VCaP (cell line): Measurements from ENCODE around the gene IL21R.

Experiments used
- H3K27ac ChIP-seq: fragments of 450-650 bp; 2 replicates; pipeline ENCODE4 v1.5.1; 2017
- TF ChIP-seq, protein P1 (sequence below): fragments of 450-650 bp; conservative IDR thresholded peaks from 2 replicates; pipeline ENCODE4 v1.5.1; 2017; ENCODE audit warnings: mild to moderate bottlenecking, moderate library complexity

Gene IL21R

DNA sequence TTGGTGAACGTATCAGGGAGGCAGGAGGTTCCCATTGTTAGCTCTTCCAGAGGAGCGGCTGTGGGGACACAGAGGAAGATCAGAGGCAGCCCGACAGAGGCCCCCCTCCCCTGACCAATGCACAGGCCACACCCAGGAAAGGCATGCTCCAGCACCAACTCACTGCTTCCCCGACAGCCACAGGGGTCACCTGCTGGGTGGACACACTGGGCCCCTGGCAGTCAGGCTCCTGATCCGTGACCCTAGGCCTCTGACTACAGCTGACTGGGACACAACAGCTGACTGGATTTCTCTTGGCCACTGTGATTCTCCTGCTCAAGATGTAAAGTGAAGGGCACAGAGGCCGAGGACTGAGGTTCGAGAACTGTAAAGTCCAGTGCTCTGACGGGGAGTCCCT lies 63.5 kb downstream of the IL21R start:
- TF ChIP-seq, protein P1, sequence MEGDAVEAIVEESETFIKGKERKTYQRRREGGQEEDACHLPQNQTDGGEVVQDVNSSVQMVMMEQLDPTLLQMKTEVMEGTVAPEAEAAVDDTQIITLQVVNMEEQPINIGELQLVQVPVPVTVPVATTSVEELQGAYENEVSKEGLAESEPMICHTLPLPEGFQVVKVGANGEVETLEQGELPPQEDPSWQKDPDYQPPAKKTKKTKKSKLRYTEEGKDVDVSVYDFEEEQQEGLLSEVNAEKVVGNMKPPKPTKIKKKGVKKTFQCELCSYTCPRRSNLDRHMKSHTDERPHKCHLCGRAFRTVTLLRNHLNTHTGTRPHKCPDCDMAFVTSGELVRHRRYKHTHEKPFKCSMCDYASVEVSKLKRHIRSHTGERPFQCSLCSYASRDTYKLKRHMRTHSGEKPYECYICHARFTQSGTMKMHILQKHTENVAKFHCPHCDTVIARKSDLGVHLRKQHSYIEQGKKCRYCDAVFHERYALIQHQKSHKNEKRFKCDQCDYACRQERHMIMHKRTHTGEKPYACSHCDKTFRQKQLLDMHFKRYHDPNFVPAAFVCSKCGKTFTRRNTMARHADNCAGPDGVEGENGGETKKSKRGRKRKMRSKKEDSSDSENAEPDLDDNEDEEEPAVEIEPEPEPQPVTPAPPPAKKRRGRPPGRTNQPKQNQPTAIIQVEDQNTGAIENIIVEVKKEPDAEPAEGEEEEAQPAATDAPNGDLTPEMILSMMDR = no peak
- H3K27ac ChIP-seq = no peak overlapping the region

DNA sequence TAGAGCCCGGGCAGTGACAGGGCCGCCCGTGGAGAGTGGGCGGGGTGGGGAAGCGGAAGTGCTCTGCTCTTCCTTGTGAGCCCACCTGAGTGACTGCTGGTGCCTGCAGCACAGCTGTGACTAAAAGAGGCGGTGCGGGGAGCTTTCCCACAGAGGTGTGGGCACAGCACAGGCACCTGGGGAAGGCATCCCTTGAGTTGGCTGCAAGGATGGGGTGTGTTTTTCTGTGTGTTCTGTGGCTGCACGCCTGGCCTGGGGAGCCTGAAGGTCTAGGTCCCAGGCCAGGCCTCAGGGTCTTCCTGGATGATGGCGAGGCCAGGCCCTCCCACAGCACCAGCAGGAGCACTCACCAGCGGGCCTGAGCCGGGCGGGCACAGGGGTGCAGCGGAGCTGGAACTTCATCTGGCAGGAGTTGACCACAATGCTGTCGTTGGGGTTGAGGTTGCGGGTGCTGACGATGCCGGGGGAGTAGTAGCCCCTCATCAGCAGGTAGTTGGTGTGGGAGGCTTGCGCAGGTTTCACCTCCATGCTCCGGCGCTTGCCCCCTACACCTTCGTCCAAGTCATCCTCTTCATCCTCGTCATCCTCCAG lies 67.1 kb downstream of the IL21R start:
- no peak overlapping the region for H3K27ac ChIP-seq
- TF ChIP-seq, protein P1 = no peak

DNA sequence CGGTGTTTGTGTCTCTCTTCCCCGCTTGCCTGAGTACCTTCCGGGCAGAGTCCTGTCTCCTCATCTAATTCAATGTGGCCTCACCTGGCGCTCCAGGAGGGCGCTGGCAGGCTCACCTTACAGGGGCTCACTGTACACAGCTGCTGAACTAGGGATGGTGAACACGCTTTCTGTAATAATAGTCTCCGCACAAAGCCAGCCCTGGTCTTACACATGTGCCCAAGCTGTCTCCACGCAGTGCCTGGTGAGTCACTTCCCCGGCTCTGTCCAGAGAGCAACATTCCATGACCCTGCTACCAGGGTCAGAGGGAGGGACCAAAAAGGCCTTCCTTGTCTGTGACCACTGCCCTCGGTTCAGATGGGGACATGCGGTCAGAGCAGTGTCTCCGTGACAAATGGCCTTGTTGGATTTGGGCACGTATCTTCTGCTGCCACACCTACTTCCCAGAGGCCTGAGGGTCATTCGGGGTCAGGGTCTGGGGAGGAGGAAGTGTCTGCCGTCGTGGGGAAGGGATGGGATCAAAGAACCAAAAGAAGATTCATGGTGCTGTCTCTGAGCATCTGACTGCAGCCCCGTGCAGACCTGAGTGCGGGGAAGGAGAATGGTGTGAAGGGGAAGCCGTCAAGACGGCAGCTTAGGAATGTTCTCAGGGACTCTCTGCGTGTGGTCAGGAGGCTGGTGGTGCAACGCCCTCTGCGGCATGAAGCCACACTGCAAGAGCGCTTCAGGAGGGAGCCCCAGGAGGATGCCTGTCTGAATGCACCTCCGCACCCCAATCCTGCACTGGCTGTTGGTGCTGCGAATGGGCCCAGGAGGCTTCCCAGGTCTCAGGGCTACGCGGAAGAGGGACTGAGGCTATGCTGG lies 68.8 kb downstream of the IL21R start:
- H3K27ac ChIP-seq = no peak overlapping the region
- TF ChIP-seq, protein P1 = no peak

DNA sequence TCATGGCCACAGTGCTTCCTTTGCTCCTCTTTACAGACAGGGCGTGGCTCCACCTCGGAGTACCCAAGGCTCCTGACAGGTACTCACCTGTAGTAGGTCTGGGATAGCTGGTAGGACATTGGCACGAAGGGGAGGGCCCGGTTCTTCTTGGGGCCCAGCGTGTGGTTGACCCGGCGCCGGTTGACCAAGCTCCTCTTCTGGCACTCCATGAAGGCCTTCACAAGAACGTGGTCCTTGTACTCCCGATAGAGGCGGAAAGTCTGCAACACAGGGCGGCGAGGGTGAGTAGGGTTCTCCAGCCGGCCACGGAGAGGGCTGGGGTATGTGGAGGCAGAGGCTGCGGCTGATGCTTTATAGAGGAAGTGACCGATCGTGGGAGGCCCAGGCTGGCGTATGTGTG lies 69.7 kb downstream of the IL21R start:
- TF ChIP-seq, protein P1 = no peak
- H3K27ac ChIP-seq = no peak overlapping the region

DNA sequence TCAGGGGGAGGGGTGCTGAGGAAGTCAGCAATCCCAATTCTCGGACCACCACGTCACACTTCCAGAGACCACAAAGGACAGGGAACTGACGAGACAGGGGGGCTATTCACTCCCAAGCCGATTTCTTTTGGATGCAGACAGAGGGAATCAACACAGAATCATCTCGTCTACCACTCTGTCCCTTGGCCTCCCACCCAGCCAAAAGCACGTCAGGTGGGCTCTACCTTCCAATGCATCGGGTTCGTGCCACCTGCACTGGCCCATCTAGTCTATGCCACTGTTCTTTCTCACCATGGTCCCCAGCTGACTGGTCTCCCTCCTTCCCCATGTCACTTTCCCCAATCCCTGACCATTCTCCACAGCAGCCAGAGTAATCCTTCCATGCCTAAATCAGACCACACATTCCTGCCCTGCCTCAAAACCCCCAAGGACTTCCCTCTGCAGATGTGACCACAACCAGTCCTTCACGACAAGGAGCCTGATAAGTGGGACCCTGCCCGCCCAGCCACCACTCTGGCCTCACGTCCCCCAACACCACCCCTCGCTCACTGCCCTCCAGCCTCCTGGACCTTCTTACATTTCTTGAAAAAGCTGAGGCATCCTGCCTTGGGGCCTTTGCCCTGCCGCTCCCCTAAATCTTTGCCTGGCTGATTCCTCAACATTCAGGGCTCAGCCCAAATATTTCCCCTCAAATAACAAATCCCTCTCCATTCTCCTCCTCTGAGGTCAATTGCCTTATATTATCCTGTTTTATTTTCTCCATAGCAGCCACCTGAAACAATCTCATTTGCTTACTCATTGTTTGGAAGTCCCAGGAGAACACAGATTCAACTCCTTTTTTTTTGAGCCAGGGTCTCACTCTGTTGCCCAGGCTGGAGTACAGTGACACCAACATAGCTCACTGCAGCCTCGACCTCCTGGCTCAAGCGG lies 70.4 kb downstream of the IL21R start:
- no peak overlapping the region for H3K27ac ChIP-seq
- TF ChIP-seq, protein P1 = no peak

DNA sequence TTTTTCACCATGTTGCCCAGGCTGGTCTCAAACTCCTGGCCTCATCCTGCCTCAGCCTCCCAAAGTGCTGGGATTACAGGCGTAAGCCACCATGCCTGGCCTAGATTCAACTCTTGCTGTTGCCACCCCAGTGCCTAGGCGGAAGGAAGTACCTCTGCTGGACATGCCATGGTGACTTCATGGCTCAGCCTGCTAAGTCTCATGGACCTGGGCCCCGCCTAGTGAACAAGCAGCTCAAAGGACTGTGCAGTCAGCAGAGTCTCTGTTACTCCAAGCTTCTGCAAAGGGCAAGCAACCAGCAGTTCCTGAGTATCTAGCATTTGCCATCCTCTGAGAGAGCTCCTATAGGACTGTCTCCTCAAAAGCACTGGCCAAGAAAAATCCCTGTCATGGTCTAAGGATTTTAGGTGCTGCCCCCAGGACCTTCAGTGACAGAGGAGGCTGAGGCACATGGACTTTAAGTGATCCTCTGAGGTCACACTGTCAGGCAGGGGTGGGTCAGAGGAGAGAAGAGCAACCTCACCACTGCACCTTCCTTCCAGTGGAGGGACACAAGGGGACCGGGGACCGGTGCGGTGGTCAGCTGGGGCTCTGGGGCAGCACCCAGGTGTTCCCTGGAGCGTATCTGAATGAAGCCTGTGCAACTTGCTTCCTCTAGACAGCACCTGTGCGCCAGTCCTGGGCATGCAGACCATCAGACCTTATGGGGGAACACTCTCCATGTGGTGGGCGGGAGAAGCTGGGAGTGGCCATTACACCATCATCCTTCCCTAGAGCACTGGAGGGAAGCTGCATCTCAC lies 71.3 kb downstream of the IL21R start:
- TF ChIP-seq, protein P1 = no peak

More for the DNA sequence above, 71.3 kb downstream of the IL21R start:
- no peak overlapping the region for H3K27ac ChIP-seq
